ENCODE measurements around the gene TOR1AIP1. TPM values are rescaled to one million over a fixed set of nuclear protein-coding genes. Genes with fewer than 3 reads are reported as not detected.

TOR1AIP1 gene
- total RNA-seq, 1 donor from 2014 or later, result 11.1 TPM

- Mint-ChIP-seq H3K4me1 (ENCODE audit: low read depth, unreplicated experiment) (no peaks in the 10 kb centered on the region), H3K27me3 (ENCODE audit: unreplicated experiment) (no peaks in the 10 kb centered on the region), H3K9me3 (ENCODE audit: unreplicated experiment) (no peaks in the 10 kb centered on the region), H3K36me3 (ENCODE audit: unreplicated experiment) (no peaks in the 10 kb centered on the region), H3K27ac (ENCODE audit: unreplicated experiment) (no peak overlapping the region), H3K4me3 (ENCODE audit: unreplicated experiment) (no peak overlapping the region)
- no peak for TF ChIP-seq CTCF (IDR thresholded peaks at IDR 0.05; ENCODE audit: partially characterized antibody, unreplicated experiment)
- DNase-seq, result no peak
These were observed 51.1 kb downstream of the TOR1AIP1 start for GRCh38 chr1:179933219-179933618.

- H3K27me3 Mint-ChIP-seq (ENCODE audit: unreplicated experiment), result peaks cover 2% of the 10 kb centered on the region
- no peaks in the 10 kb centered on the region for H3K4me1 Mint-ChIP-seq (ENCODE audit: low read depth, unreplicated experiment)
- DNase-seq, result no peak
- no peak overlapping the region for H3K27ac Mint-ChIP-seq (ENCODE audit: unreplicated experiment)
- H3K36me3 Mint-ChIP-seq (ENCODE audit: unreplicated experiment), result no peaks in the 10 kb centered on the region
- TF ChIP-seq CTCF (IDR thresholded peaks at IDR 0.05; ENCODE audit: partially characterized antibody, unreplicated experiment), result no peak
- no peaks in the 10 kb centered on the region for H3K9me3 Mint-ChIP-seq (ENCODE audit: unreplicated experiment)
- no peak overlapping the region for H3K4me3 Mint-ChIP-seq (ENCODE audit: unreplicated experiment)
These were observed 53.9 kb downstream of the TOR1AIP1 start for GRCh38 chr1:179935909-179936496.

- Mint-ChIP-seq H3K27ac (ENCODE audit: unreplicated experiment) (no peak overlapping the region), H3K4me3 (ENCODE audit: unreplicated experiment) (no peak overlapping the region), H3K4me1 (ENCODE audit: low read depth, unreplicated experiment) (no peaks in the 10 kb centered on the region), H3K9me3 (ENCODE audit: unreplicated experiment) (no peaks in the 10 kb centered on the region), H3K27me3 (ENCODE audit: unreplicated experiment) (peaks cover 2% of the 10 kb centered on the region), H3K36me3 (ENCODE audit: unreplicated experiment) (no peaks in the 10 kb centered on the region)
- TF ChIP-seq CTCF (IDR thresholded peaks at IDR 0.05; ENCODE audit: partially characterized antibody, unreplicated experiment), result no peak
- DNase-seq, result no peak
These were observed 55.7 kb downstream of the TOR1AIP1 start for GRCh38 chr1:179937668-179938254.

GRCh38 chr1:179938752-179939151, 56.7 kb downstream of the TOR1AIP1 start:
- H3K27ac Mint-ChIP-seq (ENCODE audit: unreplicated experiment), result no peak overlapping the region
- H3K4me3 Mint-ChIP-seq (ENCODE audit: unreplicated experiment), result no peak overlapping the region
- peaks cover 2% of the 10 kb centered on the region for H3K27me3 Mint-ChIP-seq (ENCODE audit: unreplicated experiment)
- DNase-seq, result no peak
- no peaks in the 10 kb centered on the region for H3K36me3 Mint-ChIP-seq (ENCODE audit: unreplicated experiment)
- H3K9me3 Mint-ChIP-seq (ENCODE audit: unreplicated experiment), result no peaks in the 10 kb centered on the region
- H3K4me1 Mint-ChIP-seq (ENCODE audit: low read depth, unreplicated experiment), result no peaks in the 10 kb centered on the region
- TF ChIP-seq CTCF (IDR thresholded peaks at IDR 0.05; ENCODE audit: partially characterized antibody, unreplicated experiment), result no peak

GRCh38 chr1:179939941-179940340, 57.9 kb downstream of the TOR1AIP1 start:
- no peak overlapping the region for H3K27ac Mint-ChIP-seq (ENCODE audit: unreplicated experiment)
- TF ChIP-seq CTCF (IDR thresholded peaks at IDR 0.05; ENCODE audit: partially characterized antibody, unreplicated experiment), result no peak
- no peaks in the 10 kb centered on the region for H3K9me3 Mint-ChIP-seq (ENCODE audit: unreplicated experiment)
- no peak overlapping the region for H3K4me3 Mint-ChIP-seq (ENCODE audit: unreplicated experiment)
- no peaks in the 10 kb centered on the region for H3K4me1 Mint-ChIP-seq (ENCODE audit: low read depth, unreplicated experiment)
- no peaks in the 10 kb centered on the region for H3K36me3 Mint-ChIP-seq (ENCODE audit: unreplicated experiment)
- peaks cover 2% of the 10 kb centered on the region for H3K27me3 Mint-ChIP-seq (ENCODE audit: unreplicated experiment)
- DNase-seq, result no peak

Measured in glutamatergic neuron (in vitro differentiated cells).